ENCODE data around the gene CARD18. TPM values are rescaled to one million over a fixed set of nuclear protein-coding genes. Genes with fewer than 3 reads are reported as not detected.

CARD18 gene
- total RNA-seq, 1 experiment from 2014 or later: not detected

DNA sequence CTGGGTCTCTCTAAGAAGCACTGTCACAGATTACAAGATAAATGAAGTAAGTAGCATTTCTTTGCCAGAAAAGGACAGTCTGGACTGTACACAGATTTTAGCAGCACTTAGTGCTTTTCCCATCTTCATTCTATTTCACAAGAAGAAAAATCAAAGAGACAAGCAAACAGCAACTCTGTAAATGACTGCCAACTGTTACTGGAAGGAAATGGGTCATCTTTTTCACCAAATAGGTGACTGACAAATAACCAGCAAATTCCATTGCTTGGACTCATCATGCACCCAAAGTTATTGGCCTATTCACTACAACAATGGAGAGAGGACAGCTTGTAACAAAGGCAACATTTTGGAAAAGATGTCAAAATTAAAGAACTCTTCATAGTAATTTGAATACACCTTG, 28.9 kb upstream of the CARD18 start:
- H3K4me2 ChIP-seq (ENCODE audit: insufficient read depth, insufficient read length, low read length): no peak overlapping the region
- no peak overlapping the region for H3K4me3 Mint-ChIP-seq
- H3K9ac ChIP-seq (ENCODE audit: extremely low read depth, insufficient read length, low read length): no peak overlapping the region

More for the DNA sequence above, 28.9 kb upstream of the CARD18 start:
- Mint-ChIP-seq H3K27ac (no peak overlapping the region), H3K27me3 (ENCODE audit: low read depth) (no peaks in the 10 kb centered on the region), H3K9me3 (peaks cover 7% of the 10 kb centered on the region in 2 experiments; a peak in 4 of 5 replicates), H3K36me3 (ENCODE audit: insufficient read depth in 1 of 3, low read depth in 3 of 3) (peaks cover 0 to 4% (median 4%) of the 10 kb centered on the region in 3 experiments; a peak in 2 of 7 replicates), H3K4me1 (no peaks in the 10 kb centered on the region)
- Histone ChIP-seq H2AFZ (ENCODE audit: low read length) (no peak overlapping the region), H3K9me3 (ENCODE audit: control insufficient read depth, low read depth, low read length) (no peaks in the 10 kb centered on the region), H2BK12ac (ENCODE audit: insufficient read length, low read depth, low read length) (no peak overlapping the region), H3K14ac (ENCODE audit: insufficient read depth, low read length) (no peak overlapping the region), H3K4ac (ENCODE audit: low read depth, low read length) (no peak overlapping the region), H3K79me1 (ENCODE audit: insufficient read depth, low read depth, low read length, poor library complexity, severe bottlenecking) (no peaks in the 10 kb centered on the region), H3T11ph (ENCODE audit: low read length) (no peak overlapping the region), H3K27me3 (ENCODE audit: insufficient read depth, low read length) (no peaks in the 10 kb centered on the region), H3K23me2 (ENCODE audit: insufficient read length, low read depth, low read length, poor library complexity, severe bottlenecking) (no peaks in the 10 kb centered on the region), H4K5ac (ENCODE audit: insufficient read length, low read depth, low read length) (no peak overlapping the region), H4K20me1 (ENCODE audit: control insufficient read depth, insufficient read depth, insufficient read length) (no peaks in the 10 kb centered on the region), H2AK5ac (ENCODE audit: insufficient read length, low read length) (no peak overlapping the region), H3K4me1 (ENCODE audit: insufficient read depth, low read length) (no peaks in the 10 kb centered on the region), H2BK15ac (ENCODE audit: low read depth, low read length) (no peak overlapping the region), H4K8ac (replicated peaks; ENCODE audit: insufficient read length, low read depth, low read length) (no peak overlapping the region), H2BK5ac (ENCODE audit: insufficient read length, low read length) (no peak overlapping the region), H3K79me2 (ENCODE audit: insufficient read depth, low read length) (no peaks in the 10 kb centered on the region), H3K23ac (ENCODE audit: insufficient read length, low read depth, low read length) (no peak overlapping the region), H2BK20ac (ENCODE audit: low read depth, low read length, poor library complexity, severe bottlenecking) (no peak overlapping the region), H3K27ac (ENCODE audit: insufficient read length, low read depth, low read length) (no peak overlapping the region), H3K18ac (ENCODE audit: insufficient read length, low read depth, low read length) (no peak overlapping the region), H4K91ac (ENCODE audit: insufficient read length, low read depth, low read length) (no peak overlapping the region), H2BK120ac (ENCODE audit: low read depth, low read length, poor library complexity, severe bottlenecking) (no peak overlapping the region), H3K56ac (ENCODE audit: insufficient read length, low read depth, low read length) (no peak overlapping the region)
- DNase-seq: no peak
- TF ChIP-seq, protein P1, sequence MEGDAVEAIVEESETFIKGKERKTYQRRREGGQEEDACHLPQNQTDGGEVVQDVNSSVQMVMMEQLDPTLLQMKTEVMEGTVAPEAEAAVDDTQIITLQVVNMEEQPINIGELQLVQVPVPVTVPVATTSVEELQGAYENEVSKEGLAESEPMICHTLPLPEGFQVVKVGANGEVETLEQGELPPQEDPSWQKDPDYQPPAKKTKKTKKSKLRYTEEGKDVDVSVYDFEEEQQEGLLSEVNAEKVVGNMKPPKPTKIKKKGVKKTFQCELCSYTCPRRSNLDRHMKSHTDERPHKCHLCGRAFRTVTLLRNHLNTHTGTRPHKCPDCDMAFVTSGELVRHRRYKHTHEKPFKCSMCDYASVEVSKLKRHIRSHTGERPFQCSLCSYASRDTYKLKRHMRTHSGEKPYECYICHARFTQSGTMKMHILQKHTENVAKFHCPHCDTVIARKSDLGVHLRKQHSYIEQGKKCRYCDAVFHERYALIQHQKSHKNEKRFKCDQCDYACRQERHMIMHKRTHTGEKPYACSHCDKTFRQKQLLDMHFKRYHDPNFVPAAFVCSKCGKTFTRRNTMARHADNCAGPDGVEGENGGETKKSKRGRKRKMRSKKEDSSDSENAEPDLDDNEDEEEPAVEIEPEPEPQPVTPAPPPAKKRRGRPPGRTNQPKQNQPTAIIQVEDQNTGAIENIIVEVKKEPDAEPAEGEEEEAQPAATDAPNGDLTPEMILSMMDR (conservative IDR thresholded peaks at IDR 0.05): no peak

Data from H9 (cell line).